K562 (cell line): ENCODE measurements around the gene PLXNA3. TPM values are rescaled to one million over a fixed set of nuclear protein-coding genes. Genes with fewer than 3 reads are reported as not detected.

Source experiments
- C11orf30 ChIP-seq: fragments of 450-650 bp; IDR thresholded peaks from 2 replicates; pipeline ENCODE4 v1.6.1; 2016; ENCODE audit warnings: low read depth, mild to moderate bottlenecking
- IRF2 ChIP-seq: sonication (generic); formaldehyde crosslinking; IDR thresholded peaks from 2 replicates; pipeline ENCODE4 v1.8.1; 2022; ENCODE audit warnings: mild to moderate bottlenecking, missing genetic modification reagents
- ZBTB7A ChIP-seq: IDR thresholded peaks from 2 replicates; pipeline ENCODE4 v1.6.1; 2011; ENCODE audit warnings: low read depth, mild to moderate bottlenecking, low read length, moderate library complexity, borderline replicate concordance; ENCODE audit not compliant: control insufficient read depth
- polyA plus RNA-seq, 8 experiments: library from polyadenylated mRNA; depleted of rRNA in 4 of 8; stranded (reverse) in 5 of 8; unstranded in 3 of 8; fragments of >200 nt; fragmentation: Nextera tagmentation in 2 of 8; fragmentation: Illumina TruSeq in 1 of 8; extraction: Ambion mirVana in 2 of 8; extraction: Trizol in 1 of 8; gene quantifications; 2 replicates each; pipeline versions ENCODE4 v1.2.1 to v1.2.3, GENCODE V29; 2011 to 2014; ENCODE audit warnings: inconsistent platforms in 1 of 8, missing spikeins in 1 of 8
- total RNA-seq, 7 experiments: library from RNA; depleted of rRNA in 6 of 7; stranded (reverse); fragments of >200 nt in 6 of 7; fragmentation: Illumina TruSeq in 2 of 7; extraction: Trizol in 2 of 7; gene quantifications; 2 replicates each; pipeline versions ENCODE4 v1.2.1 to v1.2.3, GENCODE V29; 2011 to 2021; ENCODE audit warnings: low replicate concordance in 1 of 7
- TF ChIP-seq, protein P1 (sequence below): fragments of 450-650 bp; IDR thresholded peaks from 2 replicates; pipeline ENCODE4 v1.6.1; 2016; ENCODE audit warnings: low read depth
- TF ChIP-seq, protein P2 (sequence below), 2 experiments: fragments of 250-450 bp in 1 of 2; fragments of 450-650 bp in 1 of 2; sonication (Bioruptor Pico) in 1 of 2; IDR thresholded peaks; 2 replicates each; pipeline versions ENCODE4 v1.6.1 to v1.8.0; 2016 to 2021; ENCODE audit warnings: mild to moderate bottlenecking in 2 of 2, moderate library complexity in 2 of 2, missing compliant biosample characterization in 1 of 2, missing genetic modification characterization in 1 of 2
- TF ChIP-seq, protein P3 (sequence below): fragments of 450-650 bp; formaldehyde crosslinking; IDR thresholded peaks from 2 replicates; pipeline ENCODE4 v1.4.0; 2020; ENCODE audit warnings: mild to moderate bottlenecking, moderate library complexity

PLXNA3 gene
- total and polyA plus RNA-seq, 9 of the 15 experiments (the other 6 are each of a cell fraction or from before 2014, with no cell fraction given) = 0.32 to 47.8 (median 7.5) TPM

DNA sequence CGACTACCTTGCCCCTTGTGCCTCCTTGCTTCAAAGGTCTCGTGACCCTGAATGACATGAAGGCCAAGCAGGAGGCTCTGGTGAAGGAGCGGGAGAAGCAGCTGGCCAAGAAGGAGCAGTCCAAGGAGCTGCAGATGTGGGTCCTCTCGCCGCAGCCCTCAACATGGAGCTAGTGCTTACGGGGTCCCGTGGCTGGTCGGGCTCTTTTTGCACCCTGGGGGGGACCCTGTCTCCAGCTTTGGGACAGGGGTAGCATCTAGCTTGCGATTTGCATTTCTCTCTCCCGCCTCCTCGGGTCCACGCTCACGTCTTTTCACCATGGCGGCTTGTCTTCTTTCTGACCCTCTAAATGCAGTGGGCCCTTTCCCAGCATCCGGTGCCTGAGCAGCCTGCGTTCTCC is 12.3 kb upstream of the PLXNA3 start (continued):
- TF ChIP-seq, protein P1, sequence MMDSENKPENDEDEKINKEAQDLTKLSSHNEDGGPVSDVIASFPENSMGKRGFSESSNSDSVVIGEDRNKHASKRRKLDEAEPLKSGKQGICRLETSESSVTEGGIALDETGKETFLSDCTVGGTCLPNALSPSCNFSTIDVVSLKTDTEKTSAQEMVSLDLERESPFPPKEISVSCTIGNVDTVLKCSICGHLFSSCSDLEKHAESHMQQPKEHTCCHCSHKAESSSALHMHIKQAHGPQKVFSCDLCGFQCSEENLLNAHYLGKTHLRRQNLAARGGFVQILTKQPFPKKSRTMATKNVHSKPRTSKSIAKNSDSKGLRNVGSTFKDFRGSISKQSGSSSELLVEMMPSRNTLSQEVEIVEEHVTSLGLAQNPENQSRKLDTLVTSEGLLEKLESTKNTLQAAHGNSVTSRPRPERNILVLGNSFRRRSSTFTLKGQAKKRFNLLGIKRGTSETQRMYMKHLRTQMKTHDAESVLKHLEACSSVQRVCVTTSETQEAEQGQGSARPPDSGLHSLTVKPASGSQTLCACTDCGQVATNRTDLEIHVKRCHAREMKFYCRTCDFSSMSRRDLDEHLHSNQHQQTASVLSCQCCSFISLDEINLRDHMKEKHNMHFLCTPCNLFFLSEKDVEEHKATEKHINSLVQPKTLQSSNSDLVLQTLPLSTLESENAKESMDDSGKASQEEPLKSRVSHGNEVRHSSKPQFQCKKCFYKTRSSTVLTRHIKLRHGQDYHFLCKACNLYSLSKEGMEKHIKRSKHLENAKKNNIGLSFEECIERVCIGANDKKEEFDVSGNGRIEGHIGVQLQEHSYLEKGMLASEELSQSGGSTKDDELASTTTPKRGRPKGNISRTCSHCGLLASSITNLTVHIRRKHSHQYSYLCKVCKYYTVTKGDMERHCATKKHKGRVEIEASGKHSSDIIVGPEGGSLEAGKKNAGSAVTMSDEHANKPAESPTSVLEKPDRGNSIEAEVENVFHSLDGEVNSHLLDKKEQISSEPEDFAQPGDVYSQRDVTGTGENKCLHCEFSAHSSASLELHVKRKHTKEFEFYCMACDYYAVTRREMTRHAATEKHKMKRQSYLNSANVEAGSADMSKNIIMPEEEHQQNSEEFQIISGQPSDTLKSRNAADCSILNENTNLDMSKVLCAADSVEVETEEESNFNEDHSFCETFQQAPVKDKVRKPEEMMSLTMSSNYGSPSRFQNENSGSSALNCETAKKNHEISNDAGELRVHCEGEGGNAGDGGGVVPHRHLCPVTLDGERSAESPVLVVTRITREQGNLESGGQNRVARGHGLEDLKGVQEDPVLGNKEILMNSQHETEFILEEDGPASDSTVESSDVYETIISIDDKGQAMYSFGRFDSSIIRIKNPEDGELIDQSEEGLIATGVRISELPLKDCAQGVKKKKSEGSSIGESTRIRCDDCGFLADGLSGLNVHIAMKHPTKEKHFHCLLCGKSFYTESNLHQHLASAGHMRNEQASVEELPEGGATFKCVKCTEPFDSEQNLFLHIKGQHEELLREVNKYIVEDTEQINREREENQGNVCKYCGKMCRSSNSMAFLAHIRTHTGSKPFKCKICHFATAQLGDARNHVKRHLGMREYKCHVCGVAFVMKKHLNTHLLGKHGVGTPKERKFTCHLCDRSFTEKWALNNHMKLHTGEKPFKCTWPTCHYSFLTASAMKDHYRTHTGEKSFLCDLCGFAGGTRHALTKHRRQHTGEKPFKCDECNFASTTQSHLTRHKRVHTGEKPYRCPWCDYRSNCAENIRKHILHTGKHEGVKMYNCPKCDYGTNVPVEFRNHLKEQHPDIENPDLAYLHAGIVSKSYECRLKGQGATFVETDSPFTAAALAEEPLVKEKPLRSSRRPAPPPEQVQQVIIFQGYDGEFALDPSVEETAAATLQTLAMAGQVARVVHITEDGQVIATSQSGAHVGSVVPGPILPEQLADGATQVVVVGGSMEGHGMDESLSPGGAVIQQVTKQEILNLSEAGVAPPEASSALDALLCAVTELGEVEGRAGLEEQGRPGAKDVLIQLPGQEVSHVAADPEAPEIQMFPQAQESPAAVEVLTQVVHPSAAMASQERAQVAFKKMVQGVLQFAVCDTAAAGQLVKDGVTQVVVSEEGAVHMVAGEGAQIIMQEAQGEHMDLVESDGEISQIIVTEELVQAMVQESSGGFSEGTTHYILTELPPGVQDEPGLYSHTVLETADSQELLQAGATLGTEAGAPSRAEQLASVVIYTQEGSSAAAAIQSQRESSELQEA = no peak
- TF ChIP-seq, protein P2, sequence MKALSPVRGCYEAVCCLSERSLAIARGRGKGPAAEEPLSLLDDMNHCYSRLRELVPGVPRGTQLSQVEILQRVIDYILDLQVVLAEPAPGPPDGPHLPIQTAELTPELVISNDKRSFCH (CRISPR knock-in tag; IDR thresholded peaks at IDR 0.05) = no peak
- TF ChIP-seq, protein P2 (tag; IDR thresholded peaks at IDR 0.05) = no peak
- TF ChIP-seq ZBTB7A (no peak), C11orf30 (no peak), IRF2 (CRISPR knock-in tag) (no peak)
- TF ChIP-seq, protein P3, sequence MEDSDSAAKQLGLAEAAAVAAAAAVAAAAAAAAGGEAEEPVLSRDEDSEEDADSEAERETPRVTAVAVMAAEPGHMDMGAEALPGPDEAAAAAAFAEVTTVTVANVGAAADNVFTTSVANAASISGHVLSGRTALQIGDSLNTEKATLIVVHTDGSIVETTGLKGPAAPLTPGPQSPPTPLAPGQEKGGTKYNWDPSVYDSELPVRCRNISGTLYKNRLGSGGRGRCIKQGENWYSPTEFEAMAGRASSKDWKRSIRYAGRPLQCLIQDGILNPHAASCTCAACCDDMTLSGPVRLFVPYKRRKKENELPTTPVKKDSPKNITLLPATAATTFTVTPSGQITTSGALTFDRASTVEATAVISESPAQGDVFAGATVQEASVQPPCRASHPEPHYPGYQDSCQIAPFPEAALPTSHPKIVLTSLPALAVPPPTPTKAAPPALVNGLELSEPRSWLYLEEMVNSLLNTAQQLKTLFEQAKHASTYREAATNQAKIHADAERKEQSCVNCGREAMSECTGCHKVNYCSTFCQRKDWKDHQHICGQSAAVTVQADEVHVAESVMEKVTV (CRISPR knock-in tag) = no peak
